Psoas muscle (tissue), 8 donors: ENCODE measurements around the gene GATA3. TPM values are rescaled to one million over a fixed set of nuclear protein-coding genes. Genes with fewer than 3 reads are reported as not detected.

Experiments
- ATAC-seq, 4 donors: fragments of 200-7000 bp; cut with Tn5 transposase; one replicate each; pipeline ENCODE4 v1.9.1; 2020; ENCODE audit warnings: moderate library complexity in 3 of 4, mild to moderate bottlenecking in 2 of 4
- DNase-seq, 2 donors: peaks; one replicate each; pipeline ENCODE4 v3.0.0-alpha.2; 2020
- H3K27ac ChIP-seq: fragments of 200-600 bp; one replicate; pipeline ENCODE4 v1.8.0; 2022
- H3K27me3 ChIP-seq, 3 donors: fragments of 200-600 bp in 1 of 3; one replicate each; pipeline versions ENCODE4 v1.6.1 to v1.8.0; 2013 to 2022; ENCODE audit warnings: low read length in 2 of 3, mild to moderate bottlenecking in 2 of 3, moderate library complexity in 1 of 3; ENCODE audit not compliant: insufficient read depth in 3 of 3
- H3K36me3 ChIP-seq, 2 donors: fragments of 200-600 bp in 1 of 2; one replicate each; pipeline versions ENCODE4 v1.6.1 to v1.8.0; 2013 to 2022; ENCODE audit warnings: low read depth in 1 of 2, mild to moderate bottlenecking in 1 of 2, moderate library complexity in 1 of 2; ENCODE audit not compliant: insufficient read depth in 1 of 2
- H3K4me1 ChIP-seq: fragments of 200-600 bp; one replicate; pipeline ENCODE4 v1.8.0; 2022
- H3K4me3 ChIP-seq: fragments of 200-600 bp; one replicate; pipeline ENCODE4 v1.8.0; 2022; ENCODE audit warnings: mild to moderate bottlenecking
- H3K9me3 ChIP-seq: fragments of 200-600 bp; one replicate; pipeline ENCODE4 v1.8.0; 2022
- WGBS, 3 donors: extraction: QIAGEN DNeasy Blood & Tissue Kit; methylation state at CpG; one replicate each; pipeline versions ENCODE4 v1.1.6 to v1.1.7; 2013; 5-methylcytosine and 5-hydroxymethylcytosine counted together
- intact Hi-C, 2 donors: fragments of 100-400 bp; cut with DNase I; formaldehyde crosslinking; loops; one replicate each; pipeline versions ENCODE4 v1.11.0 to v1.14.2; 2022
- polyA plus RNA-seq, 3 donors: library from polyadenylated mRNA; stranded (reverse); fragments of 200-250 nt; gene quantifications; one replicate each; pipeline ENCODE4 v1.2.3, GENCODE V29; 2013
- total RNA-seq, 4 donors: library from RNA; stranded (reverse); fragmentation: NEBNext Ultra II Directional in 2 of 4; extraction: Animal tissue kit (Norgen Biotek cat#: 25700) in 2 of 4; gene quantifications; one replicate each; pipeline versions ENCODE4 v1.2.1 to v1.2.4, GENCODE V29; 2021 to 2023
- TF ChIP-seq, protein P1 (sequence below): fragments of 200-600 bp; IDR thresholded peaks from one replicate; pipeline ENCODE4 v1.8.0; 2022; ENCODE audit warnings: antibody characterized with exemption
- donor health status: healthy with polysubstance abuse.
- donor health status: DM: no; HTN: no; CAD: no; lungs with moderate emphysema.
- donor health status: Bipolar disorder and iron deficiency.
- donor health status: healthy.
- donor health status: DM: yes; HTN: yes; CAD: no.
- donor health status: DM: no; HTN: no; CAD: no.
- donor health status: DM: no; HTN: no; CAD: no.
- donor health status: DM: yes; HTN: yes; CAD: no.

GATA3 gene
- total and polyA plus RNA-seq, 7 donors = 0.64 to 1.8 (median 0.74) TPM

DNA sequence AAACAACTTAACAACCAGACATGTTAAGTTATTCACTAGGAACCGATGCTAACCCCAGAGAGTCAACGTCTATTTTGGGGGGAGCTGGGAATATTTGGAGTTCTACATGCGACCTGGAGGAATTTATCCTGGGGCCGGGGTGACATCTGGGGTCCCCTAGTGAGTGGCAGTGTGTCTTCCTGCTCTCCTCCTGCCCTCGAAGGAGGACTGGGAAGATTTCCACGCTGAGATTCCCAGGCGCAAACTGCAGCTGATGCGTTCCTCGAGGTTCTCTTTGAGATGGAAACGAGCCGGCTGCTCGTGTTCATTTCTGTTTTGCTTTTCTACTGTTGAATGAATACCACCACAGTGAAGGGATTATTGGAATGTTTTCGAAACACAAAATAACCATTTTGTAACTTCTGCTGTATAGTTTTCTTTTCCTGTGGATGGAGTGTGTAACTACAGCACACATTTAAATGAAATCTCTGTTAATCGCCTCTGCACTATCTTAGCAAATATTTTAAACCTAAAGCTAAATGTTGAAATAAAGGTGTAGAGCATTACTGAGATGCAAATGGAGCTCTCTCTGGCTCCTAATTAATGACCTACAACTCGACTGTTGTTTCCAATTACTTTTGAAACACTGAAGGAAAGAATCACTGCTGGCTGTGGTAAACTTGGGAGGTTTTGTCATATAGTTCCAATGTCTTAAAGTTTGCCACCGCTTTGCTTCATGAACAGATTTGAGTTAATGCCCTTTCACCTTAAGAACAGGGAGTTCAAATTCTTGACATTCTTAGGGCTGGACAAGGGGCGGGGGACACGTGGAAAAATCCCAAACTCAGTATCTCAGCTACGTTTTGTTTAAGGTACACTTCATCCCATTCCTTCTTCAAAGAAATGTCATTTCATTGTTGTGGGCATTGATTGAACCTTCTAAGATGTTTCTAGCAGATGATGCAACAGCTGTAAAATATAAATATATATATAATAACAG, 21.1 kb downstream of the GATA3 start:
- Histone ChIP-seq H3K27me3 (peaks cover 0 to 11% (median 2%) of the 10 kb centered on the region in 3 donors), H3K4me3 (no peak overlapping the region), H3K27ac (no peak overlapping the region), H3K4me1 (no peaks in the 10 kb centered on the region), H3K9me3 (no peaks in the 10 kb centered on the region), H3K36me3 (no peaks in the 10 kb centered on the region)
- intact Hi-C loops = no loop called here
- TF ChIP-seq, protein P1, sequence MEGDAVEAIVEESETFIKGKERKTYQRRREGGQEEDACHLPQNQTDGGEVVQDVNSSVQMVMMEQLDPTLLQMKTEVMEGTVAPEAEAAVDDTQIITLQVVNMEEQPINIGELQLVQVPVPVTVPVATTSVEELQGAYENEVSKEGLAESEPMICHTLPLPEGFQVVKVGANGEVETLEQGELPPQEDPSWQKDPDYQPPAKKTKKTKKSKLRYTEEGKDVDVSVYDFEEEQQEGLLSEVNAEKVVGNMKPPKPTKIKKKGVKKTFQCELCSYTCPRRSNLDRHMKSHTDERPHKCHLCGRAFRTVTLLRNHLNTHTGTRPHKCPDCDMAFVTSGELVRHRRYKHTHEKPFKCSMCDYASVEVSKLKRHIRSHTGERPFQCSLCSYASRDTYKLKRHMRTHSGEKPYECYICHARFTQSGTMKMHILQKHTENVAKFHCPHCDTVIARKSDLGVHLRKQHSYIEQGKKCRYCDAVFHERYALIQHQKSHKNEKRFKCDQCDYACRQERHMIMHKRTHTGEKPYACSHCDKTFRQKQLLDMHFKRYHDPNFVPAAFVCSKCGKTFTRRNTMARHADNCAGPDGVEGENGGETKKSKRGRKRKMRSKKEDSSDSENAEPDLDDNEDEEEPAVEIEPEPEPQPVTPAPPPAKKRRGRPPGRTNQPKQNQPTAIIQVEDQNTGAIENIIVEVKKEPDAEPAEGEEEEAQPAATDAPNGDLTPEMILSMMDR = no peak
- ATAC-seq (no peak), DNase-seq (no peak)
- WGBS, 3 donors = 36 to 44% (median 37%) methylated on average over 19 of the region's 19 CpGs

DNA sequence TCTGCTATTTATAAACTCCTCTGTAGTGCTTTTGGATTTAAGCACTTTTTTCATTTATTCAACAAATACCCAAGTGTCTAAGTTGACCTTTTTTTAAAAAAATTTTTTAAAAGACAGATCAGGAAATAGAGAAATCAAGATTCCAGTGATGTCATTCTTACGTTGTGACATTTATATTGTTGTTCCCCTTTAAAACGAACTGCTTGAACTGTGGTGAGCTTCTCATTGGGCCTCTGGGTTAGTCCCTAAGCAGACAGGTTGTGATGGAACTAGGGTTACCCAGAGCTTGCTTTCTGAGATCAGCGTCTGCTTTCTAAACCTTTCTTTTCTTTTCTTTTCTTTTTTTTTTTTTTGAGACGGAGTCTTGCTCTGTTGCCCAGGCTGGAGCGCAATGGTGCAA, 22.4 kb downstream of the GATA3 start:
- 82 to 84% (median 84%) methylated on average over 5 of the region's 5 CpGs for WGBS, 3 donors
- intact Hi-C loops = no loop called here
- H3K27me3 ChIP-seq = peaks cover 0 to 18% (median 2%) of the 10 kb centered on the region in 3 donors
- no peaks in the 10 kb centered on the region for H3K4me1 ChIP-seq
- H3K27ac ChIP-seq = no peak overlapping the region
- H3K36me3 ChIP-seq = no peaks in the 10 kb centered on the region
- ATAC-seq (no peak), DNase-seq (no peak)
- H3K9me3 ChIP-seq = no peaks in the 10 kb centered on the region
- no peak overlapping the region for H3K4me3 ChIP-seq
- TF ChIP-seq, protein P1 = no peak

DNA sequence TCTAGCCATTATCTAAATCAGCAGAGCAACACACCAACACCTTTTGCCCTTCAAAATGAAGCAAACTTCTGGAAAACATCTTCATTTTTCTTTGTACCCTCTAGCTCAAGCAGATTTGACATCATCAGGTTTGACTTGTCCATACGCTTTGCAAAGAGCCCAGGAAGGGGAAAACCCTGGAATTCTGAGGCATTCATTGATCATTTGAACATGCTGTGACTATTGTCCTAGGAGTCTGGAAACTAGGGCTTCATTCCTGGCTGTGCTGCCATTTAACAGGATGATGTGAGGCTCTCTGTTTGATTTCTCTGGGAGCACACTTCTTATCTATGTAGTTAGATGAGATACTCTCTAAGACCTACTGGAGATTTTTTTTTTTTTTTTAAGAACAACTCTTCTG, 23.5 kb downstream of the GATA3 start:
- Histone ChIP-seq H3K4me1 (no peaks in the 10 kb centered on the region), H3K27ac (no peak overlapping the region), H3K4me3 (no peak overlapping the region), H3K27me3 (peaks cover 0 to 18% (median 4%) of the 10 kb centered on the region in 3 donors), H3K9me3 (no peaks in the 10 kb centered on the region), H3K36me3 (no peaks in the 10 kb centered on the region)
- intact Hi-C loops = no loop called here
- TF ChIP-seq, protein P1 = no peak
- DNase-seq = no peak
- 79 to 82% (median 81%) methylated on average over 1 of the region's 1 CpG for WGBS, 3 donors
- ATAC-seq = no peak

DNA sequence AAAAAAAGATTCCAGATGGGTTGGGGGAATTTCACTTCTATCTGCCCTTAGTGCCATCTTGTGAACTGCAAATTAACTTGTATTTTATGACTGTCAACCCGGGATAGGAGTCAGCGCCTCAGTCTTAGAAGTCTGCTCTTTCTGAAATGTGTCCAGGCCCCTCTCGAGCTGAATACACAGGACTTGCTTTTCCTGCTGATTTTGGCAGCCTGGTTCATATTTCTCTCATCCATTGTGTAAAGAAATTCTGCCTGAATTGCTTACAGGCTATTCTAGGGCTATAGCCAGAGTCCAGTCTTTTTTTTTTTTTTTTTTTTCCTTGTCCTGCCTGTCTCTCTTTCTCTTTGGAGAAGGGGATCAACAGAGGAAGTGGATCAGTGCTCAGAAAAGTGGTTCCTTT, 24.6 kb downstream of the GATA3 start:
- H3K27ac ChIP-seq = no peak overlapping the region
- peaks cover 0 to 18% (median 7%) of the 10 kb centered on the region in 3 donors for H3K27me3 ChIP-seq
- no peaks in the 10 kb centered on the region for H3K36me3 ChIP-seq
- ATAC-seq = no peak
- TF ChIP-seq, protein P1 = no peak
- no peaks in the 10 kb centered on the region for H3K9me3 ChIP-seq
- no peak overlapping the region for H3K4me3 ChIP-seq
- DNase-seq = no peak
- 32 to 41% (median 37%) methylated on average over 3 of the region's 3 CpGs for WGBS, 3 donors
- intact Hi-C loops = no loop called here
- H3K4me1 ChIP-seq = no peaks in the 10 kb centered on the region
